H1 (cell line): ENCODE data around the gene LPAR3.

Source experiments
- CHD1 ChIP-seq: IDR thresholded peaks from 2 replicates; pipeline ENCODE4 v1.6.1; 2012; ENCODE audit warnings: low read depth, low read length, improper control_type of control experiment
- EP300 ChIP-seq, 2 experiments: IDR thresholded peaks; 1 replicate in 1 of 2; 2 replicates in 1 of 2; pipeline ENCODE4 v1.6.1; 2011 to 2012; ENCODE audit warnings: low read depth in 2 of 2, low read length in 2 of 2, mild to moderate bottlenecking in 2 of 2, borderline replicate concordance in 1 of 2, inconsistent platforms in 1 of 2, moderate library complexity in 1 of 2
- GTF2F1 ChIP-seq: IDR thresholded peaks from 2 replicates; pipeline ENCODE4 v1.6.1; 2012; ENCODE audit warnings: low read depth, low read length, improper control_type of control experiment, borderline replicate concordance
- PHF8 ChIP-seq: fragments of 200-600 bp; sonication (generic); conservative IDR thresholded peaks from 2 replicates; pipeline ENCODE4 v1.7.1; 2012; ENCODE audit warnings: low read depth, mild to moderate bottlenecking, inconsistent platforms, low read length, moderate library complexity
- POLR2A ChIP-seq, 2 experiments: IDR thresholded peaks; 1 replicate in 1 of 2; 2 replicates in 1 of 2; pipeline ENCODE4 v1.6.1; 2011; ENCODE audit warnings: low read depth in 2 of 2, low read length in 2 of 2, mild to moderate bottlenecking in 2 of 2; ENCODE audit errors: control extremely low read depth in 1 of 2
- RAD21 ChIP-seq, 2 experiments: IDR thresholded peaks in 1 of 2; conservative IDR thresholded peaks in 1 of 2; 2 replicates each; pipeline ENCODE4 v1.6.1; 2011; ENCODE audit warnings: low read depth in 2 of 2, low read length in 2 of 2, improper control_type of control experiment in 1 of 2, inconsistent platforms in 1 of 2, mild to moderate bottlenecking in 1 of 2, moderate library complexity in 1 of 2
- RFX5 ChIP-seq: IDR thresholded peaks from 2 replicates; pipeline ENCODE4 v1.6.1; 2011; ENCODE audit warnings: low read depth, low read length, improper control_type of control experiment, borderline replicate concordance
- ZNF274 ChIP-seq: IDR thresholded peaks from 2 replicates; pipeline ENCODE4 v1.7.0; 2012; ENCODE audit warnings: low read length, borderline replicate concordance; ENCODE audit errors: extremely low read depth
- TF ChIP-seq, protein P1 (sequence below), 3 experiments: IDR thresholded peaks; 1 replicate in 2 of 3; 2 replicates in 1 of 3; pipeline versions ENCODE4 v1.5.1 to v1.6.1; 2011; ENCODE audit warnings: low read length in 3 of 3, mild to moderate bottlenecking in 3 of 3, inconsistent platforms in 2 of 3, low read depth in 1 of 3, moderate library complexity in 1 of 3; ENCODE audit not compliant: insufficient read depth in 1 of 3; ENCODE audit errors: control extremely low read depth in 1 of 3
- TF ChIP-seq, protein P2 (sequence below): IDR thresholded peaks from 2 replicates; pipeline ENCODE4 v1.6.1; 2012; ENCODE audit warnings: inconsistent platforms

DNA sequence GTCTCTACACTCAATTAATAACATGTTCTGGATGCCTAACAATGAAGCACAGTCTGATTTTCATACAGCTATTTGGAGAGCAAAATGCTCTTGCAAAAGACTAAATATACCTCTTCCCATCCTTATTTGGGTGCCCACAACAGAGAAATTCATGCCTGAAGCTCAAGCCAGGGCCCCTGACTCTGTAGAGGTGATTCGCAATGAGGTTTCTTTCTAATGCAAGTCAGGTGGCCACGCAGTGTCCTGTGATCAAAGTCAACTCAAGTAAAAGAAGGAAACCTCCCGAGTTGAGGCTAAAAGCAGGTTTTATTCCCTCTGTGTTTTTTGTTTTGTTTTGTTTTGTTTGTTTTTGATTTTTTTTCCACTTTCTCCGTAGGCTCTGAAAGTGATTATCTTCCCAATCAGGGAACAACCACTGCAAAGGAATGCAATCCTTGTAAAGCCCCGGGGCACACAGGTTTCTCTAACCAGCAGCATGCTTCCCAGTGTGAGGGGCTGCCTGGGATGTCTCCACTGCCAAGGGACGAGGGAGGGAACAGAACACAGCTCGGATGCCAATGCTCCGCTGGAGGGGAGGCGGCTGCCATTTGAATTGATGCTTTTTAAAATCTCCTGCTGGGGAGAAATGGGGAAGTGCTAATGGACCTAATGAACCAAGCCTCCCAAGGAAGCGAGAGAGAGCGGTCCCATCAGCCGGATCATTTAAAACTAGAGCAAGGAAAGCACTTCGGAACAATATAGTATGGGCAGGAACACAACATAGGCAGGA is 128.9 kb downstream of the LPAR3 start:
- TF ChIP-seq CHD1 (no peak), RFX5 (no peak), EP300 (IDR thresholded peaks at IDR 0.05; ENCODE audit: borderline replicate concordance in 1 of 2, low read depth in 2 of 2, low read length in 2 of 2) (no peak), POLR2A (IDR thresholded peaks at IDR 0.05; ENCODE audit: control extremely low read depth in 1 of 2, low read depth in 2 of 2, low read length in 2 of 2) (no peak), RAD21 (IDR thresholded peaks at IDR 0.05 in 1 of 2, conservative IDR thresholded peaks at IDR 0.05 in 1 of 2; ENCODE audit: low read depth in 2 of 2, low read length in 2 of 2) (no peak), GTF2F1 (no peak), PHF8 (no peak), ZNF274 (no peak)
- TF ChIP-seq, protein P1, sequence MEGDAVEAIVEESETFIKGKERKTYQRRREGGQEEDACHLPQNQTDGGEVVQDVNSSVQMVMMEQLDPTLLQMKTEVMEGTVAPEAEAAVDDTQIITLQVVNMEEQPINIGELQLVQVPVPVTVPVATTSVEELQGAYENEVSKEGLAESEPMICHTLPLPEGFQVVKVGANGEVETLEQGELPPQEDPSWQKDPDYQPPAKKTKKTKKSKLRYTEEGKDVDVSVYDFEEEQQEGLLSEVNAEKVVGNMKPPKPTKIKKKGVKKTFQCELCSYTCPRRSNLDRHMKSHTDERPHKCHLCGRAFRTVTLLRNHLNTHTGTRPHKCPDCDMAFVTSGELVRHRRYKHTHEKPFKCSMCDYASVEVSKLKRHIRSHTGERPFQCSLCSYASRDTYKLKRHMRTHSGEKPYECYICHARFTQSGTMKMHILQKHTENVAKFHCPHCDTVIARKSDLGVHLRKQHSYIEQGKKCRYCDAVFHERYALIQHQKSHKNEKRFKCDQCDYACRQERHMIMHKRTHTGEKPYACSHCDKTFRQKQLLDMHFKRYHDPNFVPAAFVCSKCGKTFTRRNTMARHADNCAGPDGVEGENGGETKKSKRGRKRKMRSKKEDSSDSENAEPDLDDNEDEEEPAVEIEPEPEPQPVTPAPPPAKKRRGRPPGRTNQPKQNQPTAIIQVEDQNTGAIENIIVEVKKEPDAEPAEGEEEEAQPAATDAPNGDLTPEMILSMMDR (IDR thresholded peaks at IDR 0.05; ENCODE audit: control extremely low read depth in 1 of 3, insufficient read depth in 1 of 3, low read depth in 1 of 3, low read length in 3 of 3) = no peak
- TF ChIP-seq, protein P2, sequence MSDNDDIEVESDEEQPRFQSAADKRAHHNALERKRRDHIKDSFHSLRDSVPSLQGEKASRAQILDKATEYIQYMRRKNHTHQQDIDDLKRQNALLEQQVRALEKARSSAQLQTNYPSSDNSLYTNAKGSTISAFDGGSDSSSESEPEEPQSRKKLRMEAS = peak; percentile 29; the same call in 1 of the 2 replicates
